ENCODE measurements around the gene ITGA1.

DNA sequence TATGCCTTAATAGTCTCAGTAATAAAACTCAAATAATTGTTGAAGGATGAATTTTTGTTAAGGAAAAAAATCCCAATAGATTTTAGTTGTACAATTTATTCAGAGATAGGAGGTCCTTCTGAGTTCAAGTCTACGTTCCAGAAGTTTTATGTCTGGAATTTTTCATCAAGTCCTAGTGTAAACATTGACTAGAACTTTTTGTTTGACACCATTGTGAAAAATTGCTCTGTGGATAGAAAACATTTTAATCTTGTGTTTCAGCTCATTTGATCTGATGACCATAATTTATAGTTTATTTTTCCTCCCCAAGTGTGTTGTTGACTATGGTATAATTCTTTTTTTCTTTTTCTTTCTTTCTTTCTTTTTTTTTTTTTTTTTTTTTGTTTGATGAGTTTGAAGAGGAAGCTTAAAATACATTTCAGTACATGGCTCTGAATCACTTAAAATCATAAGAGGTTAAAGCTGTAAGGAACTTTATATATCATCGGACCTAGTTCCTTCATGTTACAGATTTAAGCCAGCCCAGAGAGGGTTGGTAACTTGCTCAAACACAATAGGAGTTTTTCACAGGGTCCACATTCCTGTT is 20.7 kb downstream of the ITGA1 start:
- TF ChIP-seq, protein P1, sequence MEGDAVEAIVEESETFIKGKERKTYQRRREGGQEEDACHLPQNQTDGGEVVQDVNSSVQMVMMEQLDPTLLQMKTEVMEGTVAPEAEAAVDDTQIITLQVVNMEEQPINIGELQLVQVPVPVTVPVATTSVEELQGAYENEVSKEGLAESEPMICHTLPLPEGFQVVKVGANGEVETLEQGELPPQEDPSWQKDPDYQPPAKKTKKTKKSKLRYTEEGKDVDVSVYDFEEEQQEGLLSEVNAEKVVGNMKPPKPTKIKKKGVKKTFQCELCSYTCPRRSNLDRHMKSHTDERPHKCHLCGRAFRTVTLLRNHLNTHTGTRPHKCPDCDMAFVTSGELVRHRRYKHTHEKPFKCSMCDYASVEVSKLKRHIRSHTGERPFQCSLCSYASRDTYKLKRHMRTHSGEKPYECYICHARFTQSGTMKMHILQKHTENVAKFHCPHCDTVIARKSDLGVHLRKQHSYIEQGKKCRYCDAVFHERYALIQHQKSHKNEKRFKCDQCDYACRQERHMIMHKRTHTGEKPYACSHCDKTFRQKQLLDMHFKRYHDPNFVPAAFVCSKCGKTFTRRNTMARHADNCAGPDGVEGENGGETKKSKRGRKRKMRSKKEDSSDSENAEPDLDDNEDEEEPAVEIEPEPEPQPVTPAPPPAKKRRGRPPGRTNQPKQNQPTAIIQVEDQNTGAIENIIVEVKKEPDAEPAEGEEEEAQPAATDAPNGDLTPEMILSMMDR (IDR thresholded peaks at IDR 0.05): no peak
- no peak for TF ChIP-seq POLR2A (IDR thresholded peaks at IDR 0.05)
